GM18498 (cell line): ENCODE measurements around the gene CD300LB.
"Not testable (repeated sequence)": the region's sequence is repeated elsewhere in the genome, so short reads cannot be mapped to it uniquely, and the experiment has no call there.

Experiments used
- ATAC-seq: cut with Tn5 transposase; IDR thresholded peaks from one replicate; pipeline ENCODE4 v1.9.1; 2021; ENCODE audit warnings: mild to moderate bottlenecking, moderate library complexity; ENCODE audit not compliant: unreplicated experiment

The CD300LB gene

GRCh38 chr17:74499992-74500391 lies 31.3 kb downstream of the CD300LB start:
- no peak for ATAC-seq

- no peak for ATAC-seq
Observed at GRCh38 chr17:74497471-74497870, 33.8 kb downstream of the CD300LB start.

DNA sequence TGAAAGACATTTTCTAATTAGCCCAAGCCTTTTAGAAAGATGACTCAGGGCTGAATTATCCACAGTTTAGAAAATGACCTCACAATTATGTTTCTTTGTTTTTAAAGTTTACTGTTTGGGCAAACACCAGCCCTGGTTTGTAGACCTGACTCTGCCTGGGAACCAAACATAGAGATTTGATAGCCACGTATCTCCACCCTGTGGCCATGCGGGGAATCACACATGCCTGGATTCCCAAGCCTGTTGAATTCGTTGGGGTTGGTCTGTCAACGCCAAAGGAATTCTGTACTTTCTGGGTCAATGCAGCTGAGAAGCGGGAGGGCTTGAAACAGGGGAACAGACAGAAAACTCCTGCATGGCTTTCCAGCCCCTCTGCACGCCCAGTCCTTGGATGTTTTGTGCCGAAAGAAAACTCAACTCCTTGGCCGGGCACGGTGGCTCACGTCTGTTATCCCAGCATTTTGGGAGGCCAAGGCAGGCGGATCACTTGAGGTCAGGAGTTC lies 37.9 kb downstream of the CD300LB start:
- ATAC-seq, result no peak

DNA sequence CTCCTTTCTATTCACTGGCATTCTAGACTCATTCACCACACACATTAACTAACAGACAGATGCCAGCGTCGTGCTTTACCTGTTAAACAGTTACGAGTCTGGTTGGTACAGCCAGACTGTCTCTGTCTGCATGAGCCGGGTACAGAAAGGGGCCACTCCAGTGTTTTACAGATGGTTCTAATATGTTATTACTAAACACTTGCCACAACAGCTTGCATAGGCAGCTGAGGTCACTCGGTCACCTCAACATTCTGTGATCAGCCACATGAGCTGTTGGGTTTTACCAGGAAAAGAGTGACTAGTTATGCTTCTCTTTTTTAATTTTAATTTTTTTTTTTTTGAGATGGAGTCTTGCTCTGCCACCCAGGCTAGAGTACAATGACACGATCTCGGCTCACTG lies 39.6 kb downstream of the CD300LB start:
- ATAC-seq, result no peak

DNA sequence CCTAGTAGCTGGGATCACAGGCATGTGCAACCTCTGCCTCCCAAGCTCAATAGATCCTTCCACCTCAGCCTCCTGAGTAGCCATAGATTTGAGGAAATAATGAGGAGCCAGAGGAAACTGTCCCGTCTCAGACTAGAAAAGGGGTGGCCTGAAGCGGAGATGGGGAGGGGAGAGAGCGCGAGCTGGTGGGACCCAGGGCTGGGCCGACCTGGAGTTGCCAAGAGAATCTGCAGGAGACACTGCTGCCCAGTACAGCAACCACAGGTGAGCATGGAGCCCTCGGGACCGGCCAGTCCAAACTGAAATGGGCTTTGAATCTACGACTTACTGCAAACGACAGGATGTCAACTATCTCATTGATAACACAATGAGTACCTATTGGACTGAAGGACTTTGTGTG lies 40.6 kb downstream of the CD300LB start:
- no peak for ATAC-seq

GRCh38 chr17:74488276-74488675 lies 43.0 kb downstream of the CD300LB start:
- ATAC-seq, result not testable (repeated sequence)

DNA sequence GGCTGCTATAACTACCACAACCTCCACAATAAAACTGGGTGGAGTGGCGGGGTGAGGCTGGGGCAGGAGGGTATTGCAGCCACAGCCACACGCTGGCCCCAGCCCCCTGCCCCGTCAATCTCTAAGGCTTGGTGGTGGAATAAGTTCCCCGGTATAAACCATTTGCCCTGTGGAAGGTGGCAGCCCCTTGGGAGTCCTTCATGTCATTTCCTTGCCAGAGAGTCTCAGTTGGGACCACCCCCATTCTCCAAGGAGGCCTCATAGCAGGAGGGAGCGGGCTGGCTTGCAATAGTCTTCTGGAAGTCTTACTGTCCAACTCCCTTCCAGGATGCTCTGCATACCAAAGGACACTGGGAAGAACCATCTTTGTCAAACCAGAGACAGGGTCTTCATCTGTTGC lies 45.4 kb downstream of the CD300LB start:
- no peak for ATAC-seq

DNA sequence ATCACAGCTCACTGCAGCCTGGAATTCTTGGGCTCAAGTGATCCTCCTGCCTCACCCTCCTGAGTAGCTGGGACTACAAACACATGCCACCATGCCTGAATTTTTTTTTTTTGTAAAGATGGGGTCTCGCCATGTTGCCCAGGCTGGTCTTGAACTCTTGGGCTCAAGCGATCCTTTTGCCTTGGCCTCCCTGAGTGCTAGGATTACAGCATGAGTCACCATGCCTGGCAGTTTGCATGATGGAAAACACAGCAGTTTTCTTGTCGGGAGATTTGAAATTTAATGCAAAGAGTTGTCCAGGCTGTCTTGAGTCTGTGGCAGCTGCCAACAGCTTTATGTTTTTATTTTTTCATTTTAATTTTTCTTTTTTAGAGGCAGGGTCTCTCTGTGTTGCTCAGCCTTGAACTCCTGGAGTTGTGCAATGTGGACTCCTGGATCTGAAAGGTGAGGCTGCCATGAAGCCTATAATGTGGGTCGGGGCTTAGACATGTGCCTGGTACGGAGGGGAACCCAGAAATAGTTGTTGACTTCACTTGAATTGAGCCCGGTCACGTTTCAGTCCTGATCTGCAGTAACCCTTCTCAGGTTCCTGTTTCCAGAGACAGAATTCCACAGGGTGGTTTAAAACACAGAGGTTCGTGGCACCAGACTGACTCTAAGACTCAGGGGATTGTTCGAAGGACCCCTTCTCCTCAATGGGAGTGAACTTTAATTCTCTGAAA lies 46.1 kb downstream of the CD300LB start:
- ATAC-seq, result no peak

DNA sequence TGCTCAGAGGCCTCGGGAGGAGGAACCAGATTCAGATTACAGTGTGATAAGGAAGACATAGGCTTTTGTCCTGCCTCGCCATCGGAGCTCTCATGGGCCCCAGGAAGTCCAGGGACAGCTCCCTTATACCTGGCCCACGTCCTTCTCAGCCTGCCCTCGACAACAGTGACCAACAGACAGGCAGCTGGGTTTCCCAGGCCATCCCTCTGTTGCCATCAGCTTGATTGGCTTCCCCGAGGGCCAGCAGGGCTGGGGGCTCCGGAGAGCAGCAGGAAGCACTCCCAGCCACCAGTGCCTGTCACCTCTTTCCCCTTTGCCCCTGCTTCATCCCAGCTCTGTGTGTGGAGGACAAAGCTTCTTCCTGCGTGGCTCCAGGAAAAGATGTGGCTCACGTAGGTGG lies 47.2 kb downstream of the CD300LB start:
- ATAC-seq, result no peak

DNA sequence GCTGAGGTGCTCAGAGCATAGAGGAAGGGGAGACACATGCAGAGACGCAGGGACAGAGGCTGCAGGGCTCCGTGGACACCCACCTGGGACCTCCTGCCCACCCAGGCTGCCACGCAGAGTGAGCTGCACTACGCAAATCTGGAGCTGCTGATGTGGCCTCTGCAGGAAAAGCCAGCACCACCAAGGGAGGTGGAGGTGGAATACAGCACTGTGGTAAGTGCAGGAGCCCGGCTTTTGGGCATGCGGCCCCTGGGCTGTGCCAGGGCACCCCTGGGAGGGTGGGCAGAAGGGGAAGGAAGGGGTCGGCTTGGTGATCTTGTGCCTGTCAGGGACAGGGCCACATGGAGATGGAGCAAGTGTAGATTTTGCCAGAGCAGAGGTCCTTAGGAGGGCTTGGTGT lies 49.7 kb downstream of the CD300LB start:
- no peak for ATAC-seq

GRCh38 chr17:74480290-74480689 lies 51.0 kb downstream of the CD300LB start:
- ATAC-seq, result no peak

- no peak for ATAC-seq
Observed at GRCh38 chr17:74478420-74479100, 52.7 kb downstream of the CD300LB start.

- no peak for ATAC-seq
Observed at GRCh38 chr17:74477411-74477810, 53.9 kb downstream of the CD300LB start.

GRCh38 chr17:74475189-74475588 lies 56.1 kb downstream of the CD300LB start:
- no peak for ATAC-seq

- ATAC-seq, result no peak
Observed at GRCh38 chr17:74474043-74474792, 57.1 kb downstream of the CD300LB start.

DNA sequence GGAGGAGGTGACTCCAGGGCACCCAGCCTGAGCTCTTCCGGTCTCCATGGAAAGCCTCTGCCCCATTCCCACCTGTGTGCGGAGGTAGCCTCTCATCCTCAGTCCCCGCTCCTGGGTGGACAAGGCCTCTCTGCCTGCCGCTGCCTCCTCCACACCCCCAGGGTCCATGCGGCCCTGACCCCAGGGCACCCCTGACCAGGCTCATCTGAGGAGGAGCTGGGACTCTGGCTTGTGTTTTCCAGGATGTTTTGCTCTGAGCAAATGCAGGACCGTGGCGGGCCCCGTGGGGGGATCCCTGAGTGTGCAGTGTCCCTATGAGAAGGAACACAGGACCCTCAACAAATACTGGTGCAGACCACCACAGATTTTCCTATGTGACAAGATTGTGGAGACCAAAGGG lies 58.0 kb downstream of the CD300LB start:
- ATAC-seq, result no peak

GRCh38 chr17:74472890-74473289 lies 58.4 kb downstream of the CD300LB start:
- no peak for ATAC-seq

GRCh38 chr17:74471341-74471740 lies 59.9 kb downstream of the CD300LB start:
- ATAC-seq, result no peak
